HK-2 (cell line): Measurements from ENCODE around the gene ELFN1.
"Not testable (repeated sequence)": the region's sequence is repeated elsewhere in the genome, so short reads cannot be mapped to it uniquely, and the experiment has no call there.

ENCODE experiments used
- DNase-seq: peaks from one replicate; pipeline ENCODE4 v3.0.0-alpha.2; 2018; ENCODE audit not compliant: unreplicated experiment

ELFN1 gene

GRCh38 chr7:1757601-1758000 lies 87.5 kb downstream of the ELFN1 start:
- DNase-seq = no peak

DNA sequence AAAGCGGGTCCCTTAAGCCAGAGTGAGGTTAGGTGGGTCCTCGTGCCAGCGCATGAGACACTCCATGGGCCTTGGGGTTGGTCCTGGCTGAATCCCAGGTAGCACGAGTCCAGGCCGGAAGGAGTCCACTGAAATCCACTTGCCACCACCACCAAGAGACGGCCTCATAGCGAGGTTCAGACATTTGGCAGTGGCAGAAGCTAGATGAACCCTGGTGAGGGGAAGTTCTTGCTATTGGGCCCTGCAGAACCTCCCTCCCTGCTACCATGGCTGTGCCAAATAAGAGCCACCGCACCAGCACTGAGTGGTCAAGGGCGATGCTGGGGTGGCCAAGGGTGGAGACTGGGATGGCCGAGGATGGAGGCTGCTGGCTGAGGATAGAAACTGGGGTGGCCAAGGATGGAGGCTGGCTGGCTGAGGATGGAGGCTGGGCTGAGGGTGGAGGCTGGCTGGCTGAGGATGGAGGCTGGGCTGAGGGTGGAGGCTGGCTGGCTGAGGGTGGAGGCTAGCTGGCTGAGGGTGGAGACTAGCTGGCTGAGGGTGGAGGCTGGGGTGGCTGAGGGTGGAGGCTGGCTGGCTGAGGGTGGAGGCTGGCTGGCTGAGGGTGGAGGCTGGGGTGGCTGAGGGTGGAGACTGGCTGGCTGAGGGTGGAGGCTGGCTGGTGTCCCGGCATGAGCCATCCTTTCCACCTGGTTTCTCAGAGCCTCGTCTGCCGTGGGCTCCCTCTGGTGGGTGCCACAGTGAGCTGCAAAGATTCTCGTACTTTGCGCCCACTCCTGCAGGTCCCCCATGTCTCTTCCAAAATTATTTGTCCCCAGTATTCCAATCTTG lies 88.2 kb downstream of the ELFN1 start:
- DNase-seq = peak; percentile 61

- DNase-seq = no peak
Observed at GRCh38 chr7:1758859-1759521, 88.9 kb downstream of the ELFN1 start.

DNA sequence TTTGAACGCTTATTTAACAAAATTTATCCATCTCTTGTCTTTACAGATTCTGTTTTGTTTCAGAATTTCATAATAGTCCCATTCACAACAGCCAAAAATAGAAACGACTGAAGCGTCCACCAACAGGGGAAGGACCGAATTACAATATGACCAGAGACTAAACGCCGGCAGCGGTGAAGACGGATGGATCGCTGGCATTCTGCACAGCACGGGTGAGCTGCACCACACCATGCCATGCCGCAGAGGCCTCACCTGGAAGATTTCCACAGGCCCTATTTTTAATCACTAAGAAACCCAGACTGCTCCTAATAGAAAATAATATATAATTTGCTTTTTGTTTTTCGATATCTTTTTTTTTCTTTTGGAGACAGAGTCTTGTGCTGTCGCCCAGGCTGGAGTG lies 91.0 kb downstream of the ELFN1 start:
- DNase-seq = no peak

GRCh38 chr7:1761774-1762173 lies 91.7 kb downstream of the ELFN1 start:
- DNase-seq = no peak

- DNase-seq = no peak
Observed at GRCh38 chr7:1762238-1762945, 92.3 kb downstream of the ELFN1 start.

DNA sequence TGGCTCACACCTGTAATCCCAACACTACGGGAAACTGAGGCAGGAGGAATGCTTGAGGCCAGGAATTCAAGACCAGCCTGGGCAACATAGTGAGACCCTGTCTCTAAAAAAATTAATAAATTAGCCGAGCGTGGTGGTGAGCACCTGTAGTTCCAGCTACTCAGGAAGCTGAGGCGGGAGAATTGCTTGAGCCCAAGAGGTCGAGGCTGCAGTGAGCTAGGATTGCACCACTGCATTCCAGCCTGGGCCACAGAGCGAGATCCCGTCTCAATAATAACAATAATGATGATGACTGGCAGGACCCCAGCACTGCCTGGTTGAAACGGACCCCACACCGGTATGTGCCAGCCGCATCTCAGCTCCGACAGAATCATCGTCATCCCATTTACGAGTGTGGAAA lies 93.0 kb downstream of the ELFN1 start:
- DNase-seq = no peak

- DNase-seq = not testable (repeated sequence)
Observed at GRCh38 chr7:1763911-1764310, 93.8 kb downstream of the ELFN1 start.

- DNase-seq = no peak
Observed at GRCh38 chr7:1765336-1765735, 95.3 kb downstream of the ELFN1 start.

DNA sequence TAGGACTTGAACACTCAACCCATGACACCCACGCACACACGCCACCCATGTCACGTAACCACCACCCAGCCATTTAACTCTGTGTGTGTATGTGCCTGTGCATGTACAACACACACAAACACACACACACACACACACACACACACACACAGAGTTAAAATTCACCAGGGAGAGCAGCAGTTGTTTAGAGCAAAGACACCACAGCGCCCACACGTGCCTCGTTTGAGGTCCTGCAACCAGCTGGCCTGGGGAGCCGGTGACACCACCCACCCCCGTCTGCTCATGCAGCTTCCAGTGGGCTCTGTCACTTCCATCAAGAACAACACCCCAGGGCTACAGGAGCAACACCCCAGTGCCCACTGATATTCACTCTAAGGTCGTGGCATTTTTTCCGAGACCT lies 97.4 kb downstream of the ELFN1 start:
- no peak for DNase-seq

DNA sequence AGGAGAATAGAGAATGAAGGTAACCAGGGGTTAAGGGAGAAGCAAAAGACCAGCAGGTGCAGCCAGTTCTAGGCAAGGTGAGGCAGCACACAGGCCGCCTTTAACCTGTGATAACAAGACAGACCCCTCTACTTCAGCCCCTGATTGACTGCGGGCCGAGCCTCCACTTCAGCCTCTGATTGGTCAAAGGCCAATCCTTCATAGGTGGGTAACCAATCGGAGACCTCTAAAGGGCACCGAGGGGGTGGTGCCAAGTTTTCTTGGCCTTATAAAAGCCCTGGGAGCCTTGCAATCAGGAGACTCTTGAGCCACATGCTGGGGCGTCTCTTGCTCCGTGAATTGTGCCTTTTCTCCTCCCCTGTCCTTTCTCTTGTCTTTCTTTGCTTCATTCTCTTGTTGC lies 98.8 kb downstream of the ELFN1 start:
- DNase-seq = no peak

- DNase-seq = no peak
Observed at GRCh38 chr7:1769286-1770200, 99.5 kb downstream of the ELFN1 start.

GRCh38 chr7:1770331-1770730 lies 100.3 kb downstream of the ELFN1 start:
- DNase-seq = no peak

DNA sequence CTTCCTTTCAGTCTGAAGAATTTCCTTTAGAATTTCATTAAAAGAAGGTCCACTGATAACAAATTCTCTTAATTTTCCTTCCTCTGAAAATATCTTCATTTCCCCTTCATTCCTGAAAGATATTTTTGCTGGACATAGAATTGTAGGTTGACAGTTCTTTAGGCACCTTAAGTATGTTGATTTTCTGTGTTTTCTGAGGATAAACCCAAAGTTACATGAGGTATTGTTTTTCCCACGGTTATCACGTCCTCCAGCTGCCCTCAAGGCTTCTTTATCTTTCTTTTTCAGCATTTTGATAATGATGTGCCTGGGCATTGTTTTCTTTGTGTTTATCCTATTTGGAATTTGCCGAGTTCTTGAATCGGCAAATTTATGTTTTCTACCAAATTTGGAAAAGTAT lies 105.3 kb downstream of the ELFN1 start:
- no peak for DNase-seq

GRCh38 chr7:1777122-1777521 lies 107.0 kb downstream of the ELFN1 start:
- no peak for DNase-seq

DNA sequence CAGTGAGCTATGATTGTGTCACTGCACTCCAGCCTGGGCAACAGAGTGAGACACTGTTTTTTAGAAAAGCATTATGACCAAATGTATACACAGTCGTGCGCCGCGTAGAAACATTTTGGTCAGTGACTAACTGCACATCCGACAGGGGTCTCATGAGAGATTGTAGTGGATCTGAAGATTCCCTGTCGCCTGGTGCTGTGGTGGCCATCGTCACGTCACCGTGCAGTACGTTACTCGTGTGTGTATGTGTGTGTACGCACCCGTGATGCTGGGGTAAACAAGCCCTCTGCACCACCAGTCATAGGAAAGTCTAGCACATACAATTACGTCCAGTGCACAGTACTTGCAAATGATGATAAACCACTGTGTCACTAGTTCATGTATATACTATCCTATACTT lies 109.4 kb downstream of the ELFN1 start:
- no peak for DNase-seq

DNA sequence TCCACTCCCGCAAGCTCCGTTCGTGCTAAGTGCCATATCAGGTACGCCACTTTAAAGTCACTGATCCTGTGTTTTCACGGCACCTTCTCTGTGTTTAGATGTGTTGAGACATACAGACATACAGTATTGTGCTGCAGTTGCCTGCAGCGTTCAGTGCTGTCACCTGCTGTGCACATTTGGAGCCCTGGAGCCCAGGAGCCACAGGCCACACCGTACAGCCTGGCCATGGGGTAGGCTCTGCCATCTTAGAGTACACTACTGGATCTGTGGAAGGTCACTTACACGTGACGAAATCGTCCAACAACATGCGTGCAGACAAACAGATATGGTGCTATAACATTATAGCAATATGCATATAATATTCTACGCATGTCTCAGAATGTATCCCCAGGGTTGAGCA lies 111.3 kb downstream of the ELFN1 start:
- no peak for DNase-seq

GRCh38 chr7:1785839-1786238 lies 115.8 kb downstream of the ELFN1 start:
- no peak for DNase-seq

- no peak for DNase-seq
Observed at GRCh38 chr7:1787241-1787640, 117.2 kb downstream of the ELFN1 start.

GRCh38 chr7:1787681-1788235 lies 117.7 kb downstream of the ELFN1 start:
- no peak for DNase-seq

DNA sequence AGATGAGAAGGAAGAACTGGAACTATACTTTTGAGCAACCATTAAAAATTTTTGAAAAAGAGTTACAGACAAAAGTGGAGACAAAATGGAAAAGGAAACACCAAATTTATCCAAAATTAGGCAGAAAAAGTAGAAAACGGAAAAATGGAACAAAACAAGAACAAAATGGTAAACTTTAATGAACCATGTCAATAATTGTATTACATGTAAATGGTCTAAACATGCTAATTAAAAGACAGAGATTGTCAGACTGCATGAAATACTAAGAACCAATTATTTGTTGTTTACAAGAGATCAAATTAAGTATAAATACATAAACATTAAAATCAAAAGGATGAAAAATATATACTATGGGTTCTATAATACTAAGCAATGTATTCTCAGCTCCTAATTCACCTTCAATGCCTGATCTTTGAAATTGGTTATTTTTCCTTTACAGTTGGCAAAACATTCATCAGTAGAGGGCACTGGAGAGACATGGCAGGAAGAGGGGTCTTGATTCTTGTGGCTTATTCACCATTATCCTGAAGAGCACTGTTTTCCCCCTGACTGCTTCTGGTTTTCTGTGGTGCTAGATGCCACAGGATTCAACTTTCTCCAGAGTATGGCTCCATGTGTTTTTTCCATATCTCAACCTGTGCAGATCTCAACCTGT lies 124.9 kb downstream of the ELFN1 start:
- DNase-seq = no peak
